NB4 (cell line): ENCODE data around the gene FAM43B.

Experiments
- DNase-seq: peaks from one replicate; pipeline ENCODE4 v3.0.0; 2010; ENCODE audit warnings: low read depth
- H3K4me3 ChIP-seq: one replicate; pipeline ENCODE4 v1.5.1; 2011; ENCODE audit warnings: mild to moderate bottlenecking, low read depth, low read length, moderate library complexity
- MAX ChIP-seq: IDR thresholded peaks from 2 replicates; pipeline ENCODE4 v1.6.1; 2011; ENCODE audit warnings: low read depth, low read length
- MYC ChIP-seq: IDR thresholded peaks from 2 replicates; pipeline ENCODE4 v1.6.1; 2011; ENCODE audit warnings: low read depth, low read length
- POLR2A ChIP-seq: IDR thresholded peaks from 2 replicates; pipeline ENCODE4 v1.6.1; 2011; ENCODE audit warnings: mild to moderate bottlenecking; ENCODE audit not compliant: insufficient read length; ENCODE audit errors: extremely low read depth
- TF ChIP-seq, protein P1 (sequence below): IDR thresholded peaks from one replicate; pipeline ENCODE4 v1.5.1; 2012; ENCODE audit warnings: low read depth, low read length

Gene FAM43B

DNA sequence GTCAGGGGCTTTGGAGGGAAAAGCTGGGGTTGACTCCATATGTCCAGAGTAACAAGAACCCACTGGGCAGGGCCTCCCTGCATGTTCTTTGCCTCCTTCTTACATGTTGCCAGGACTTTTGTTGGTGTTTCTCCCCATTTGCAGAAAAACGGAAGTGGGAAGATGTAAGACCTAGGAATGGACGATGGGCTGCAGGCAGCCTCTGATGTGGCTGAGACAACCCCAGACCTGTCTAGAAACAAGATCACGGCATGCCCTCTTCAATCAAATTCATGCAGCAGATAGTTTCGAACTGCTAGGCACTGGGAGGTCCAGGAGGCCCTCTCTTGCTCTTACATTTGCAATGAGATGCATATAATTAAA lies 3.4 kb downstream of the FAM43B start:
- H3K4me3 ChIP-seq = no peak overlapping the region
- no peak for TF ChIP-seq POLR2A
- no peak for TF ChIP-seq MAX
- TF ChIP-seq MYC = no peak
- TF ChIP-seq, protein P1, sequence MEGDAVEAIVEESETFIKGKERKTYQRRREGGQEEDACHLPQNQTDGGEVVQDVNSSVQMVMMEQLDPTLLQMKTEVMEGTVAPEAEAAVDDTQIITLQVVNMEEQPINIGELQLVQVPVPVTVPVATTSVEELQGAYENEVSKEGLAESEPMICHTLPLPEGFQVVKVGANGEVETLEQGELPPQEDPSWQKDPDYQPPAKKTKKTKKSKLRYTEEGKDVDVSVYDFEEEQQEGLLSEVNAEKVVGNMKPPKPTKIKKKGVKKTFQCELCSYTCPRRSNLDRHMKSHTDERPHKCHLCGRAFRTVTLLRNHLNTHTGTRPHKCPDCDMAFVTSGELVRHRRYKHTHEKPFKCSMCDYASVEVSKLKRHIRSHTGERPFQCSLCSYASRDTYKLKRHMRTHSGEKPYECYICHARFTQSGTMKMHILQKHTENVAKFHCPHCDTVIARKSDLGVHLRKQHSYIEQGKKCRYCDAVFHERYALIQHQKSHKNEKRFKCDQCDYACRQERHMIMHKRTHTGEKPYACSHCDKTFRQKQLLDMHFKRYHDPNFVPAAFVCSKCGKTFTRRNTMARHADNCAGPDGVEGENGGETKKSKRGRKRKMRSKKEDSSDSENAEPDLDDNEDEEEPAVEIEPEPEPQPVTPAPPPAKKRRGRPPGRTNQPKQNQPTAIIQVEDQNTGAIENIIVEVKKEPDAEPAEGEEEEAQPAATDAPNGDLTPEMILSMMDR = no peak
- no peak for DNase-seq

DNA sequence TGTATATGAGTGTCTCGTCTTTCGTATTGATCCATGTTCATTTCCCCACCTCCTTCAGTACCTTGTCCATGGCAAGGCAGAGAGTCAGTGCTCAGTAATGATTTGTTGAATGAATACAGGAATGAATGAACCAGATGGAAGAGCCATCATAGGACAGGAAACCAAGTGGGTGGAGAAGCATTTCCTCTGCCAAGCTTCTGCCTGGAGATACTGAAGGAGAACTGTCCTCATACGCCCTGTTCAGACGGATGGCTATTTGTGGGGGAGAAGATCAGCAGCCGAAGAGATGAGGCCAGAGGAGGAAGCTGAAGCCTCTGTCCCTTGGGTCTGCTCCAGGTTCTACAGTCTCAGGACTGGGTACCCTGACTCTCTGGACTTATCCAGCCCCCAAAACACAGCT lies 5.8 kb downstream of the FAM43B start:
- DNase-seq = no peak

DNA sequence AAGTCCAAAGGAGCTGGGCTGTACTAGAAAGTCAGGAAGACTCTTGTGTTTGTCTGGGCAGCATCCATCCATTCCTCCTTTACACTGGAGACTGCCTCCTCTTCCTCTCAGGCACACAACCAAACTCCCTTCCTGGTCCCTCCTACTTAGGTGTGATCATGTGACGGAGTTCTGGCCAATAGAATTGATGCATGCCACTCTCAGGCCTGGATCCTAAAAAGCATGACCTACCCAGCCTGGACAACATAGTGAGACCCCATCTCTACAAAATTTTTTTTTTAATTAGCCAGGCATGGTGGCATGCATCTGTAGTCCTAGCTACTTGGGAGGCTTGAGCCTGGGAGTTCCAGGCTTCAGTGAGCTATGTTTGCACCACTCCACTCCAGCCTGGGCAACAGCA lies 8.6 kb downstream of the FAM43B start:
- no peak for DNase-seq
- no peak overlapping the region for H3K4me3 ChIP-seq
- TF ChIP-seq MAX (no peak), MYC (no peak), POLR2A (no peak)
- TF ChIP-seq, protein P1 = no peak

More for the DNA sequence above, 5.8 kb downstream of the FAM43B start:
- no peak overlapping the region for H3K4me3 ChIP-seq
- TF ChIP-seq MYC = no peak
- TF ChIP-seq, protein P1 = no peak
- TF ChIP-seq MAX = no peak
- no peak for TF ChIP-seq POLR2A

GRCh38 chr1:20565234-20565633 lies 12.9 kb downstream of the FAM43B start:
- DNase-seq = no peak
- TF ChIP-seq MYC = no peak
- TF ChIP-seq POLR2A = no peak
- TF ChIP-seq, protein P1 = no peak
- no peak for TF ChIP-seq MAX
- no peak overlapping the region for H3K4me3 ChIP-seq

GRCh38 chr1:20569523-20570098 lies 17.2 kb downstream of the FAM43B start:
- no peak for DNase-seq

More at GRCh38 chr1:20569523-20570098, 17.2 kb downstream of the FAM43B start:
- TF ChIP-seq POLR2A = no peak
- no peak for TF ChIP-seq MYC
- TF ChIP-seq MAX = no peak
- TF ChIP-seq, protein P1 = no peak
- H3K4me3 ChIP-seq = no peak overlapping the region
